RWPE1 (cell line): Measurements from ENCODE around the gene EGFLAM.
A peak's percentile ranks its signal among the peaks of the same experiment; 100 is the strongest.

Experiments used
- CTCF ChIA-PET: fragments of 350-600 bp; sonication (Branson Sonifier 250); formaldehyde crosslinking; extraction: SDS; loops from one replicate; lab custom pipeline; 2021; lab: Yijun Ruan, JAX
- POLR2A ChIA-PET: fragments of 400-600 bp; formaldehyde crosslinking; extraction: SDS; loops from one replicate; lab custom pipeline; 2020; ENCODE audit warnings: antibody characterized with exemption; ENCODE audit not compliant: low non-redundant PET; lab: Yijun Ruan, JAX
- DNase-seq: peaks from one replicate; pipeline ENCODE4 v3.0.0; 2012; ENCODE audit warnings: low spot score
- H3K27ac ChIP-seq: fragments of 450-650 bp; 2 replicates; pipeline ENCODE4 v1.5.1; 2017
- CTCF ChIP-seq: fragments of 450-650 bp; conservative IDR thresholded peaks from 2 replicates; pipeline ENCODE4 v1.5.1; 2017; ENCODE audit warnings: low read depth, mild to moderate bottlenecking

Gene EGFLAM

GRCh38 chr5:38471709-38472108 lies 213.3 kb downstream of the EGFLAM start:
- DNase-seq, result no peak
- POLR2A ChIA-PET, result no interaction called here
- CTCF ChIA-PET, result no interaction called here
- H3K27ac ChIP-seq, result no peak overlapping the region
- no peak for TF ChIP-seq CTCF

- TF ChIP-seq CTCF, result no peak
- DNase-seq, result no peak
- peak overlapping the region; percentile 8; the same call in 1 of the 2 replicates for H3K27ac ChIP-seq
- ChIA-PET CTCF (no interaction called here), POLR2A (no interaction called here)
Observed at GRCh38 chr5:38472541-38472940, 214.2 kb downstream of the EGFLAM start.

GRCh38 chr5:38473008-38473407 lies 214.6 kb downstream of the EGFLAM start:
- no peak for DNase-seq
- ChIA-PET POLR2A (no interaction called here), CTCF (no interaction called here)

GRCh38 chr5:38478166-38478565 lies 219.8 kb downstream of the EGFLAM start:
- POLR2A ChIA-PET, result no interaction called here
- no peak for TF ChIP-seq CTCF
- CTCF ChIA-PET, result no interaction called here
- DNase-seq, result no peak
- no peak overlapping the region for H3K27ac ChIP-seq

More at GRCh38 chr5:38473008-38473407, 214.6 kb downstream of the EGFLAM start:
- no peak for TF ChIP-seq CTCF
- H3K27ac ChIP-seq, result peak overlapping the region; percentile 8; the same call in 1 of the 2 replicates

- POLR2A ChIA-PET, result no interaction called here
- no peak for TF ChIP-seq CTCF
- CTCF ChIA-PET, result interaction anchor here (0.7 kb wide), 1 partner anchor 10 kb away, joined by 3 read pairs; no protein-coding TSS in a partner anchor
- no peak overlapping the region for H3K27ac ChIP-seq
- no peak for DNase-seq
Observed at GRCh38 chr5:38478878-38479277, 220.5 kb downstream of the EGFLAM start.

GRCh38 chr5:38479315-38479904 lies 221.1 kb downstream of the EGFLAM start:
- no peak overlapping the region for H3K27ac ChIP-seq
- no peak for DNase-seq
- CTCF ChIA-PET, result interaction anchor here (0.7 kb wide), 1 partner anchor 9 kb away, joined by 3 read pairs; no protein-coding TSS in a partner anchor
- TF ChIP-seq CTCF, result no peak
- POLR2A ChIA-PET, result no interaction called here
